Measurements from ENCODE around the gene TSR2.

Gene TSR2, protein sequence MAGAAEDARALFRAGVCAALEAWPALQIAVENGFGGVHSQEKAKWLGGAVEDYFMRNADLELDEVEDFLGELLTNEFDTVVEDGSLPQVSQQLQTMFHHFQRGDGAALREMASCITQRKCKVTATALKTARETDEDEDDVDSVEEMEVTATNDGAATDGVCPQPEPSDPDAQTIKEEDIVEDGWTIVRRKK

DNA sequence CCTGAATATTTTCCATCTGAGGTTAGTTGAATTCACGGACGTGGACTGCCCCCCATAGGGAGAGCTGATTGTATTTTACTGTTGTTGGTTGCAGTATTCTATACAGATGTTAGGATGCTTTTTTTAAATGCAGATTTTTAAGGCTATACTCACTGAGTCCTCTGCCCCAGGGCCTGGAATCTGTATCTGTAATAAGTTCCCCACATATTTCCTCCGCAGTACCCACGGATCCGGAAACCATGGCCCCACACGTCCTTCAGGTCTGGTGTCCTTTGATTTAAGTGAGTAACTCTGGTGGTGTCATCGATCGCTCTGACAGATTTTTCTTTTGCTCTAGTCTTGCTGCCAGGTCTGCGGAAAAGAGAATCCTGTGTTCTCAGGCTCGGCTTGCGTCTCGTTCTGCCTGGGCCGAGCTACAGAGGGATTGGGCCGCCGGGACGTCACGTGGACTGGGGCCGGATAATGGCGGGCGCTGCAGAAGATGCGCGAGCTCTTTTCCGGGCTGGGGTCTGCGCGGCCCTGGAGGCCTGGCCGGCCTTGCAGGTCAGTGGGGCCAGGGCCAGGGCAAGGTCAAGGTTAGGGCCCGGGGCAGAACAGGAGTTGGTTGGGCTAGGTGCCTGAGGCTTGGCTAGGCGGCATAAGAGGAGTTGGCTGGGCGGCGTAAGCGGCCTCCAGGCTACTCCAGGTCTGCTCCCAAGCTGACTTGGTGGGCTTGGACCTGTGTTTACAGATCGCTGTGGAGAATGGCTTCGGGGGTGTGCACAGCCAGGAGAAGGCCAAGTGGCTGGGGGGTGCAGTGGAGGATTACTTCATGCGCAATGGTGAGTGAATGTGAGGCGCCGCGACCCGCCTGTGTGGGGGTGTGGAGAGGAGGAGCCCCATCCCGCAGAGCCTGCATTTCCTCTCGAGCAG, at the start of gene TSR2:
TSS of gene TSR2 (plus strand) at position 445 of the 912 bp plus-strand sequence. CDS start at position 463, 18 bp downstream.
- DNase-seq (ENCODE audit: low read depth in 2 of 2): peak; percentile 51 to 63

DNA sequence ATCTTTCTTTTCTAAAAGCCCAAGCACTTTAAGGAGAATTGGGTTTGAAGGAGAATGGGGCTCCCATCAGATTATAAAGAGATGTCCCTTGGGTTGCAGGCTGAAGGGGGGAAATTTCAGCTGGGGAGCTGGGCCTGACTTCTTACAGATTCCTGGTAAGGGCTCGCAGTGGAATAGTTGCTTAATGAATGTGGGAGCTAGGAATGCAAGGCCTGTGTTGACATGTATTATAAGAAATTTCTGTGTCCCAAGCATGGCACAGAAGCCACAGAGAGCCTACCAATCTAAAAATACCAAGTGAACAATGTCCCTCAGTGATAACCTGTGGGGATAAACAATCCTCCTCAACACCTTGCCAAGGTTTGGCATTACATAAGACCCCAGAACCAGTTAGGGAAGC, 43.1 kb upstream of the TSR2 start:
- no peak for DNase-seq (ENCODE audit: low read depth in 2 of 2)

DNA sequence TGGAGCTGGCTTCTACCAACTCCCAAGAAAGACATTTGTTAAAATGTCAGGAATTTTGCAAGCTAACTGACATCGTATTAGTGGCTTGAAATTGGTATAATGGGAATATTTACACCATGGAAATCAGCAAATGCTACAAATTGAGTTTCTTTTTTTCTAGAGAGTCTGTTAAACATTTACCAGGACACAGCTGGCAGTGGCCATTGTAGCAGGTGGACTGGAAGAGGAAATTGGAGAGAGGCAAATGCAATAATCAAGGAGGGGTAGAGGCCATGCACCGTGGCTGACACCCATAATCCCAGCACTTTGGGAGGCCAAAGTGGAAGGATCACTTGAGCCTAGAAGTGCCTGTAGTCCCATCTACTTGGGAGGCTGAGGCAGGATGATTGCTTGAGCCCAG, 32.9 kb upstream of the TSR2 start:
- DNase-seq (ENCODE audit: low read depth in 2 of 2): no peak

DNA sequence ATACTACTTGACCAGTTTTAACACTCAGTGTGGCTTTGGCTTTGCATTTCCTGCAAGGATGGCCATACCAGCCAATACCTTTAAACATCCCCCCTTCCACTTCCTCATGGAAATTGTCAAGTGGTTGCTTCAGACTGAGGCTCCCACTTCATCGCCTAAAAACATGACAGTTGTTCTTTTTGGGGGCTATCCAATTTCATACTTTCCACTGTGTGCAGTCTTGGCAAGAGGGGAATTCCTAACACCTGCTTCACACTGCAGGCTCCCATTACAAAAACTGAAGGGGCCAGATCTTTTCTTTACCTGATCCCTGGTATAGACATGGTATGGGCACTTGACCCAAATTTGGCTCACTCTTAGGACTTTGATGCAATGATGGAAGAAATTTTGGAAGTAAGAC, 28.5 kb upstream of the TSR2 start:
- DNase-seq (ENCODE audit: low read depth in 2 of 2): no peak

DNA sequence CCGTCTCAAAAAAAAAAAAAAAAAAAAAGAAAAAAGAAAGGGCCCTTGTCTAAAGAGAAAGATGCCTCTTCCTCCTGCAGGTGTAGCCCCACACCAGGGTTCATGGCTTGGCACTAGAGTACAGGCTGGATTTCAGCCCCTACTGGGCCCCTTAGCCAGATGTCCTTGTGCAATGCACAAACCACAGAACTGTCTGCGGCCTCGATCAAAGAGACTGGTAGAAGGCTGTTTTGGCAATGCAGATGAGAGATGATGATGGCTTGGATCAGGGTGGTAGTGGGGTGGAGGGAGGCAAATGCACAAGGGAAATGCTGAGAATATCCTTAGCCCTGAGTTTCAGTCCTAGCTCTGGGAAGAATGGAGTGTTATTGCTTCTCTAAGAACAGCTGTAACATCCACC, 26.5 kb upstream of the TSR2 start:
- DNase-seq (ENCODE audit: low read depth in 2 of 2): no peak

DNA sequence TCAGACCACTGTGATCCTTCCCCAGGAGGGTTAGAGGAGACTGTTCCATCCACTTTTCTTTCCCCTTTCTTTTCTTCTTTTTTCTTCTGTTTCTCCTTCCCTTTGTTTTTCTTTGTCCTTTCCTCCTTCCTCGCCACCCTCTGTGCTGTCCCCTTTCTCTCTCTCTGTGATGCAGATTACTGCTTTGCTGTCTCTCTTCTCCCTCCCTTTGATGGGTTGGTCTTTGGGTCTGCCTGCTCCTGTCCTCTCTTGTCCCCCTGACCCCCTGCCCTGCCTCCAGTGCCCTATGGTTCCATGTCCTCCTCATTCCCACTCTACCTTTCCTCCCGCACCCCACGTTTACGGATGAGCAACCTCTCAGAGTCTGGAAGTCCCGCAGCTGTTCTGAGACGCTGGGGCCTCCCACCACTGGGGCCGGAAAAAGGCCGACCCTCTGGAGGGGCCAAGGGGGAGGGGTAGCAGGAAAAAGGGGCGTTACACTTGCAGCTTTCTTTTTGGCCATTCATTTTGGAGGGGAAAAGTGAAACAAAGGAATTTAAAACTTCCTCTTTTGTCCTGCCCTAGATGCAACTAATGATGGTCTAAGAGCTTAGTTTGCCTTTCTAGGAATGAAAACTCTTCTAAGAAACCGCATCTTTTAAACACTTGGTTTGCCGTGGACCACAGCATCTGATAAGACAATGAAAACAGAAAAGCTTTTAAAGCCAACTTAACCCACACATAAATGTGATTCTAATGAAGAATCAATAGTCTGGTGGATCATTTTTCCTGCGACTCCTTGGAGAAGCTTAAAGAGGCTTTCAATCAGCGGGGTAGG, 24.5 kb upstream of the TSR2 start:
- no peak for DNase-seq (ENCODE audit: low read depth in 2 of 2)

DNA sequence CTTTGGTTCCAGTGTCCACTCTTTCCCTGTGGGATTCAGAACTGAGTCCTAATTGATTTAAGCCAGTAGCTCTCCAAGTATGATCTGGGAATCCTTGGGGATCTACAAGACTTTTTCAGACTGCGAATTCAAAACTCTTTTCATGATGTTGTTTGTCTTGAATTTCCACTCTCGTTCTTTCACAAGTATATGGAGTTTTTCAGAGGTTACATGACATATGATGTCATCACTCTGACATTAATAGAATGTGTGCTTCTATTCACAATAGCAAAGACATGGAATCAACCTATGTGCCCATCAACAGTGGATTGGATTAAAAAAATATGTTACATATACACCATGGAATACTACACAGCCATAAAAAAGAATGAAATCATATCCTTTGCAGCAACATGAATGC, 23.2 kb upstream of the TSR2 start:
- no peak for DNase-seq (ENCODE audit: low read depth in 2 of 2)

DNA sequence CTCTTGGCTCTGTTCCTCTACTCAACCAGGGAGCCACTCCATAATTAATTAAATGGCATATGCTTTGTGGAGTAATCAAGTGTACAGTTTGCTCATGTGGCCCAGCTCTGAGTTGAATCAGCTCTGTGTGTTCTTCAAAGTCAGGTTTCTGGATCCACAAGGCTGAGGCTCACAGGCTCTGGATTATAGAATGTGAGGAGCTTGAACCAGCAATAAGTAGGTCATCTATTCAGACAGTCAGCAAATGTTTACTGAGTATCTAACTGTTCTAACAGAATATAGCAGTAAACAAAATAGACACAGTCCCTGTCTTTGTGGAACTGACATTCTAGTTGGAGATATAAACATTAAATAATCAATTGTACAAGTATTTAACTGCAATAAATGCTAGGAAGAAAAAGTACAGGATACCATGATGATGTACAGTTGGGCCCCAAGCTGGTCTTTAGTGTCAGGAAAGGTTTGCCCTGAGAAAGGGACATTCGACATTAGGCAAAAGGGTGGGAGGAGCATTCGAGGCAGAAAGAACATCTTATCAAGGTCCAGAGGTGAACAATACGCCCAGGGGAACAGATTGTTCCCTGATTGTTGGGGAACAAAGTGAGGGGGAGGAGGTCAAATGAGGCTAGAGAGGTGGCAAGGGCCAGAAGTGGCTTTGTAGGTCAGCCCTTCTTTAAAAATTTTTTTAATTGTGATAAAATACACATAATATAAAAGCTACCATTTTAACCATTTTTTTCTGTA, 20.5 kb upstream of the TSR2 start:
- no peak for DNase-seq (ENCODE audit: low read depth in 2 of 2)

DNA sequence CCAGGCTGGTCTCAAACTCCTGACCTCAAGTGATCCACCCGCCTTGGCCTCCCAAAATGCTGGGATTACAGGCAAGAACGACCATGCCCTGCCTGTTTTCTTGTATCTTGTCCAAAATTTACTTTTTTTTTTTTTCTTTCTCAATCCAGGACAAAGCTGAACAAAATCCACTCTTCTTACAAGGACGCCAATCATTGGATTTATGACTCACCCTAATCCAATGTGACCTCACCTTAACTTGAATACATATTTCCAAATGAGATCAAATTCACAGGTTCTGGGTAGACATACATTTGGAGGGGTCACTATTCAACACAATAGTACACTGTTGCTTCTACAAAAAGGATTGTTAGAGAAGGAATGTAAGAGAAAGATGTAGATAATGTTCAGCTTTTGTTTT, 18.0 kb upstream of the TSR2 start:
- DNase-seq (ENCODE audit: low read depth in 2 of 2): no peak

DNA sequence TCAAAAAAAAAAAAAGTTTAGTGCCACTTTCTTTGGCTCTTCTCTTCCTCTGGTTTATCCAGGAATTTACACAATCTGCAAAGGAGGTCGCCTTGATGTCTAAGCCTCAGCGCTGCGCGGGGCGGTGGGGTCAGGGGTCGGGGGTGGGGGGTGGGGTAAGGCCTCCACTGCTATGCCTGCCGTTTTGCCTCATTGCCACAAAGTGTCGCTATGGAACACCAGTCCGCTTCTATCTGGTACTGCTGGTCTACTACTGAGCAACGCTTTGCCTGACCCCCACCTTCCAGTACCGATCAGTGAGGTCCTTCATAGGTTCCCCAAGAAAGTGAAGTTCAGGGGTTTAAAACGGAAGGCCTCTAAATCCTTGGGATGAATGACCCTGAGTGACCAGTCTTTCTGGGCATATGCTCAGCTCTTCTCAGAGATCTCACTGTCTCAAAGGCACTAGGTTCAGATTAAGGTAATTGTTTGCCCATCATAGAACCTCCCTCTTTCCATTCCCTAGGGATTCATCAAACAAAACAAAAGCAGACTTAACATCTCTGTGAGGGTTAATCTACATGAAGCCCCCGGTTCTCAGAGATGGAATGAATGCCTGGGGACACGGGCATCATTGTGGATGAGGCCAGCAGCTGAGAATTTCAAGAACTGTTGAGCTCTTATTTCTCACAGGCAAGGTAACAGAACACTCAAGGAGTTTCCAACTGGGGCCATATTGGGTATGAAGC, 16.9 kb upstream of the TSR2 start:
- DNase-seq (ENCODE audit: low read depth in 2 of 2): no peak

DNA sequence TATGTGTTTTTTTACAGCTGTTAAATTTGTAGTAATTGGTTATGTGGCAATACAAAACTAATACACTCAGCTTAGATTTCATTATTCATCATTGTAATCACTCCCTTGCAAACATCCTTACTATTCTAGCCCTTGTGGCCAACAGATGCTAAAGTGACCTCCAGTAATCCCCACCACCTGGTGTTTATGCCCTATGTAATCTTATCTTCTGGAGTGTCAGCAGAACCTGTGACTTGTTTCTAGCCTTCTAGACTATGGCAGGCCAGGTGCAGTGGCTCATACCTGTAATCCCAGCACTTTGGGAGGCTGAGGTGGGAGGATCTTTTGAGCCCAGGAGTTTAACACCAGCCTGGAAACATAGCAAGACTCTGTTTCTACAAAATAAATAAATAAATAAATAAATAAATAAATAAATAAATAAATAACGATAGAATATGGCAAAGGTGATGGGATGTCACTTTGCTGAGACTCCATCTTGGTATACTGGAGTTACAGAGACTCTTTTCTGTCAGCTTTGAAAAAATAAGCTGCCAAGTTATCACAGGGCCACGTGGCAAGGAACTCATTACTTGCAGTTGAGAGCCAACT, 12.3 kb upstream of the TSR2 start:
- no peak for DNase-seq (ENCODE audit: low read depth in 2 of 2)

DNA sequence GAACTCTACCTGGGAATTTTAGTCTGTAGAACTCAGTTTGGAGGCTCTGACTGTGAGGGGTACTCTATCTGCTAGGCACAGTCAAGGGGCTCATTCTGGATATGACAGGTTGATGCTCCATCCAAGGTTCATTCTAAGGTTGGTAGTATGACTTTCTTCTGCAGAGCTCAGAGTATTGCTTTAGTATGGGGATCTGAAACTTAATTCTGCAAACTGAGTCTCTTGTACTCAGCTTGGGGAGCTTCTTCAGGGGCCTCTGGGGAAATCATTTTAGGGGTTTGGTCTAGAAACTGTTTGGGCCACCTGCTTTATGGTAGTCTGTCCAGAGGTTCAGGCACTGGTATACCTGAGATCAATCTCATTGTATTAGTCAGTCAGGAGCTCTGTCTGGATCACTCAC, 9.7 kb upstream of the TSR2 start:
- no peak for DNase-seq (ENCODE audit: low read depth in 2 of 2)

DNA sequence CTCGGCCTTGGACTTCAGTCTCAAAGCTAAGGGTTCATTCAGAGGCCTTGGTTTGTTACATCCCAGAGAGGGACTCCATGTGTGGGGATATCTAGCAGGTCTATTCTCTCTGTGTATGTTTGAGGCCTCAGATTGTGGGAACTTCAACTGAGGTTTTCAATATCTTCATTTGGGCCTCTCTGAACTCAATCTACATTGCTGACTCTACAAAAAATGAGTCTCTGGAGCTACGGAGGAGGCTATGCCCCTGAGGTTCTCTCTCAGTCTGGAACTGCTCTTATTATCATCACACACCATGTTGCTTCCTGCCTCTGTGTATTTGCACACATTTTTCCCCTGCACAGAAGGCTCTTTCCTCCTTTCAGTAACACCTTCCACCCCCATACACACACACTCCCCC, 5.1 kb upstream of the TSR2 start:
- DNase-seq (ENCODE audit: low read depth in 2 of 2): no peak

DNA sequence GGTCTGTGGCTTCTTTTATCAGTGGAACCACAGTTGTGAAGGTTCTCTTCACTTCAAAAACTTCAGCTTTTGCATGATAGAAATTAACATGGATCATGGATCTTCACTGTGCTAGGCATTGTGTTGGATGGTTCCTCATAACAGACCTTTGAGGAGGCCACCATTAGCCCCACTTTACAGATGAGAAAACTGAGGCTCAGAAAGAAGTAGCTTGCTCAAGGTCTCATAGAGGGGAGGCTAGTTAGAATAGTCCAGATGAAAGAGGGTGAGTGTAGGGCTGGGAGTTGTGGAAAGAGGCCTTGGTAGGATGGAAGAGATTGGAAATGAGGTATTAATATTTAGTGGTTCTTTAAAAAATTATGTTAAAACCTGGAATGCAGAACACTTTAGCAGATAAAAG, 2.6 kb downstream of the TSR2 start:
- no peak for DNase-seq (ENCODE audit: low read depth in 2 of 2)

DNA sequence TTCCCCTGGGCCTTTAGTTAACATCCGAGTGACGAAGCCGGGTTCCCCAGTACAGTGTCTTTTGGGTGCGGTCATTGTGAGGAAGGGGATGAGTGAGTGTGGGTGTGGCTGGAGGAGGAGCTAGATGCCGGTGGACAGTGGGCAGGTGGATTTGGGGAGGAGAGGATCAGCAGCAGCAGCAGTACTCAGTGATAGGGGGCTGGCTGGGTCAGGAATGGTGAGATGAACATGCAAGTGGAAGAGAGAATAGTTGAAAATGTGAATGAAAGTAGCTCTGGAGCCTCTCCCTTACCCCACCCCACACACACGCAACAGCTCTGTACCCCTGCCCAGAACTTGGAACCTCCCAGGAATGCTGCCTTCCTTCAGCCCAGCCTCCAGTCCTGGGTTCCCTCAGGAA, 4.5 kb downstream of the TSR2 start:
- DNase-seq (ENCODE audit: low read depth in 2 of 2): no peak

DNA sequence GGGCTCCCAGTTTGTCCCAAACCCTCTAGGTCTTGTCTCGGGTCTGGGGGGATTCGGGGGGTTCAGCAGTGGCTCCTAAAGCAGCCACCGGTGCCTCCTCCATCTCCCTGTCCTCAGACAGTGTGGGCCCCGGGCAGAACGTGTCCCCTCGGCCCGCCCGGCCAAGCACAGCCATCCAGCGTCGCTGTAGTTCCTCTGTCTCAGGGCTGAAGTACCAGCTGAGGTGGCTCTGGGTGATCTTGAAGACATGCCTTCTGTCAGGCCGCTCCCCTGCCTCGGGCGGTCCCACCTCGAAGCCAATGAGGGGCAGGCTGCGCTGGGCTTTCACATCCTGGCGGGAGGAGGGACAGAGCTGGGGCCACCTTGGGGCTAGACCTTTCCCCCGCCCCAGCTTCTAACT, 5.9 kb downstream of the TSR2 start:
- DNase-seq (ENCODE audit: low read depth in 2 of 2): no peak

DNA sequence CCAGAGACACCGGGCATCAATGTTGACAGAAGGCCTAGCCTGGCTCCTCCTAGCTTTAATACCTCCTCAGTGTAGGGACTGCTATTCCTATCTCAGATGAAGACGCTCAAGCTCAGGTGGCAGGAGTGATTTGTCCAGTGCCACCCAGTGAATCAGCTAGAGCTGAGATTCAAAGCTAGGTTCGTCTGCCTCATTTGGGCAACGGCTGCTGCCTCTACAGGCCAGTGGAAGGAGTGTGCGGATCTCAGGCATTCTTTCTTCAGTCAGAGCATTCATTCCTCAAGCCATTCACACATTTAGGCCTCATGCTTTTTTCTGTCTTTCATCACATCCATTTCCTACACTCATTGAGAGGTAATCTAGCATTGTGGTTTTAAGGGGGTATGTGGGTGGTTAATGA, 7.3 kb downstream of the TSR2 start:
- DNase-seq (ENCODE audit: low read depth in 2 of 2): no peak

DNA sequence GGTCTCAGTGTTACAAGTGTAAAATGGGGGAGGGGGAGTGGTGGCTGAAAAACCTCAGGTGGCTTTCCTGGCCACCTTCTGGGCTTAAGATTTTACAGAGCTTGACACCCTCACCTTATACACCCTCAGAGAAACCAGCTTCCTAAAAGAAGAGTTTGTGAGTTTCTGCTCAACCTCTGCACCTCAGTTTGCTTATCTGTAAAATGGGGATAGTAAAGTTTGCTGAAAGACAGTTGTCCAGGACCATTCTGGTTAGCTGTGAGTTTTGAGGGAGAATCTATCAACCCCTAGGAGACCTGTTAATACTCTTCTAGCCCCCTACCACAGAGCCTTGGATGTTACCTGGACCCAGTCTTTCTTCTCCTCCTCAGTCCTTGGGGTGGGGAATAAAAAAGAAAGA, 9.7 kb downstream of the TSR2 start:
- DNase-seq (ENCODE audit: low read depth in 2 of 2): no peak

DNA sequence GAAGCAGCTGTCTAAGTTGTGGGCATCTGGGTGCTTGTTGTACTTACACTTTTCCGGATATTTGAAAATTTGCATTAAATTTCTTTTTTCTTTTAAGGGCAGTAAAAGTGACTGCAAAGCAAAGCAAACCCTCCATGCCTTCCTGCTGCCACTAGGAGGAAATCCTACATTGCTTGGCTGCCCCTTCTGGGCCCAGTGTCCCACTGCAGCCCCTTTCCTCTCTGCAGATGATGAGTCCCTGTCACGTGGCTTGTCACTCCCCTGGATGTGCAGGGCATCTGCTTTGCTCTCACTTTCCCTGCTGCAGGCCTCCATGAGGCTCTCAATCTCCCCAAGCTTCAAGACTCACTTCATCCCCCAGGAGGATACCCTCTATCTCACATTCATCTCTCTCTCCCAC, 12.7 kb downstream of the TSR2 start:
- DNase-seq (ENCODE audit: low read depth in 2 of 2): no peak

DNA sequence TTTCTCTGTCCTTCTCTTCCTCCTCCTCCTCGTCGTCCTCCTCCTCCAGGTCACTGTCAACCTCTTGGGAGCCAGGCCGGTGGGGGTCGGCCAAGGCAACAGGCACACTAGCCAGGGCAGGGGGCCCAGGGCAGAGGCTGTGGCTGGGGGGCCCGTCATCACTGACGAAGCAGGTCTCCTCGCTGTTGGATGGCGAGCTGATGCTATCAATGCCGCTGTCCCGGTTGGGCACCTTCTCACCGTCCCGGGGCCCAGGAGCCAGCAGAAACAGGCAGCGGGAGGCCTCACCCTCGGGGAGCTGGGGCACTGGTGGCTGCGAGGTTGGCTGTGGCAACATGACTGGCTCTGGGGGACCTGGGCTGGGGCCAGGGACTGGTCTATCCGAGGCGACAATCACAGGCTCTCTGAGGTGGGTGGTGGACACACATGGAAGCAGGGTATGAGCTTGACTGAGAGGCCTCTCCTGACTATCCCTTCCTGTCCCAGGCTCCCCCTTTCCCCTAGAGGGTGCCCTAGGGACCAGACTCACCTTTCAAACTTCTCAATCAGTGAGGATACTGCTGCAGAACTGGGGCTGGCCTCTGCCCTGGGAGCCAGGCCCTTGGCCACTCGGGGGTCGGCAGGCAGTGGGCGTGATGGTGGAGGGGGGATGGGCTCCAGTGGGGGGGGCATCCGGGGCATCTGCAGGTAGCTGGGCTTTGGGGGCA, 30.0 kb downstream of the TSR2 start:
- no peak for DNase-seq (ENCODE audit: low read depth in 2 of 2)
